GM12801 (cell line): ENCODE data around the gene RPP38.

Source experiments
- CTCF ChIP-seq: IDR thresholded peaks from one replicate; pipeline ENCODE4 v1.5.1; 2011; ENCODE audit warnings: control low read depth; ENCODE audit not compliant: insufficient read length; ENCODE audit errors: extremely low read depth

Gene RPP38

GRCh38 chr10:15067154-15067553, 30.0 kb upstream of the RPP38 start:
- TF ChIP-seq CTCF = no peak

- TF ChIP-seq CTCF = no peak
Measured at GRCh38 chr10:15068802-15069201, 28.4 kb upstream of the RPP38 start.

GRCh38 chr10:15069230-15069629, 27.9 kb upstream of the RPP38 start:
- no peak for TF ChIP-seq CTCF

- no peak for TF ChIP-seq CTCF
Measured at GRCh38 chr10:15072358-15072757, 24.8 kb upstream of the RPP38 start.

GRCh38 chr10:15075421-15075820, 21.7 kb upstream of the RPP38 start:
- TF ChIP-seq CTCF = no peak

GRCh38 chr10:15083674-15084501, 13.3 kb upstream of the RPP38 start:
- no peak for TF ChIP-seq CTCF

- TF ChIP-seq CTCF = no peak
Measured at GRCh38 chr10:15084502-15084922, 12.6 kb upstream of the RPP38 start.
